ENCODE results near the gene SUSD4. TPM values are rescaled to one million over a fixed set of nuclear protein-coding genes. Genes with fewer than 3 reads are reported as not detected.

The SUSD4 gene
- total RNA-seq, 1 donor from 2014 or later, result 0.84 TPM

DNA sequence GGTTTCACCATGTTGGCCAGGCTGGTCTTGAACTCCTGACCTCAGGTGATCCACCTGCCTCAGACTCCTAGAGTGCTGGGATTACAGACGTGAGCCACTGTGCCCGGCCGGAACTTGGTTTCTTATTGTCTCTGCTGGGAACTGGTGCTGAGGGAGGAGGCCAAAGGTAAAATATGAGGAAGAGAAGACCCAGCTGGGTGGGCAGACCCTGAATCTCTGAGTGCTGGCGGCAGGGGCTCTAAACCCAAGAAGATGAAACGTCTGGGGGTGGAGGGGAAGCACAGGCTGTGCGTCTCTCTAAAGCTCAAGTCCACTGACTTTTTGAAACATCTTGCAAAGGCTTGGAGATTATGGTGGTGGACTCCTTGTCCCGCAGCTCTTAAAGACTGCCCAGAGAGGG lies 138.9 kb downstream of the SUSD4 start:
- no peak overlapping the region for H3K4me3 ChIP-seq (ENCODE audit: low read depth, low read length)
- H3K36me3 ChIP-seq (ENCODE audit: control insufficient read depth, insufficient read depth, low read length), result no peaks in the 10 kb centered on the region
- no peaks in the 10 kb centered on the region for H3K27me3 ChIP-seq (ENCODE audit: control insufficient read depth, insufficient read depth, low read length)
- no peak for DNase-seq (ENCODE audit: low read depth)
- TF ChIP-seq, protein P1, sequence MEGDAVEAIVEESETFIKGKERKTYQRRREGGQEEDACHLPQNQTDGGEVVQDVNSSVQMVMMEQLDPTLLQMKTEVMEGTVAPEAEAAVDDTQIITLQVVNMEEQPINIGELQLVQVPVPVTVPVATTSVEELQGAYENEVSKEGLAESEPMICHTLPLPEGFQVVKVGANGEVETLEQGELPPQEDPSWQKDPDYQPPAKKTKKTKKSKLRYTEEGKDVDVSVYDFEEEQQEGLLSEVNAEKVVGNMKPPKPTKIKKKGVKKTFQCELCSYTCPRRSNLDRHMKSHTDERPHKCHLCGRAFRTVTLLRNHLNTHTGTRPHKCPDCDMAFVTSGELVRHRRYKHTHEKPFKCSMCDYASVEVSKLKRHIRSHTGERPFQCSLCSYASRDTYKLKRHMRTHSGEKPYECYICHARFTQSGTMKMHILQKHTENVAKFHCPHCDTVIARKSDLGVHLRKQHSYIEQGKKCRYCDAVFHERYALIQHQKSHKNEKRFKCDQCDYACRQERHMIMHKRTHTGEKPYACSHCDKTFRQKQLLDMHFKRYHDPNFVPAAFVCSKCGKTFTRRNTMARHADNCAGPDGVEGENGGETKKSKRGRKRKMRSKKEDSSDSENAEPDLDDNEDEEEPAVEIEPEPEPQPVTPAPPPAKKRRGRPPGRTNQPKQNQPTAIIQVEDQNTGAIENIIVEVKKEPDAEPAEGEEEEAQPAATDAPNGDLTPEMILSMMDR (IDR thresholded peaks at IDR 0.05; ENCODE audit: insufficient read depth, low read length, poor library complexity, severe bottlenecking), result no peak

DNA sequence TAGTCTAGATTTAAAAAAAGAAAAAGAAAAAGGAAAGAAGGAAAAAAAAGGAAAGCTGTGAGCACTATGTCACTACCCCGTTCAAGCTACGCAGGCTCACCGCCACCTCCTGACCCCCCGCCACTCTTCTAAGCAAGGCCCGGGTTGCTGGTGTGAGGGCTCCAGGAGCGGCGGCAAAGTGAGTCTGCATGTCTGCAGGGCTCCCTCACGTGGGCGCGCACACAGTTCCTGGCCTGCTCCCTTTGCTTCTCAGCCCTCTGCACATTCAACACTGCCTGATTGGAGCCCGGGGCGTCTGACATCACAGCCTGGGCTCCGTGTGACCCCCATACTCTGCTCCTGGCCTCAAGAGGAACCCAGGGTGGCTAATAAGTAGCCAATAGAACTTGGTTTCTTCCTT lies 139.5 kb downstream of the SUSD4 start:
- DNase-seq (ENCODE audit: low read depth), result no peak
- no peaks in the 10 kb centered on the region for H3K27me3 ChIP-seq (ENCODE audit: control insufficient read depth, insufficient read depth, low read length)
- no peak overlapping the region for H3K4me3 ChIP-seq (ENCODE audit: low read depth, low read length)
- TF ChIP-seq, protein P1 (IDR thresholded peaks at IDR 0.05; ENCODE audit: insufficient read depth, low read length, poor library complexity, severe bottlenecking), result no peak
- H3K36me3 ChIP-seq (ENCODE audit: control insufficient read depth, insufficient read depth, low read length), result no peaks in the 10 kb centered on the region

DNA sequence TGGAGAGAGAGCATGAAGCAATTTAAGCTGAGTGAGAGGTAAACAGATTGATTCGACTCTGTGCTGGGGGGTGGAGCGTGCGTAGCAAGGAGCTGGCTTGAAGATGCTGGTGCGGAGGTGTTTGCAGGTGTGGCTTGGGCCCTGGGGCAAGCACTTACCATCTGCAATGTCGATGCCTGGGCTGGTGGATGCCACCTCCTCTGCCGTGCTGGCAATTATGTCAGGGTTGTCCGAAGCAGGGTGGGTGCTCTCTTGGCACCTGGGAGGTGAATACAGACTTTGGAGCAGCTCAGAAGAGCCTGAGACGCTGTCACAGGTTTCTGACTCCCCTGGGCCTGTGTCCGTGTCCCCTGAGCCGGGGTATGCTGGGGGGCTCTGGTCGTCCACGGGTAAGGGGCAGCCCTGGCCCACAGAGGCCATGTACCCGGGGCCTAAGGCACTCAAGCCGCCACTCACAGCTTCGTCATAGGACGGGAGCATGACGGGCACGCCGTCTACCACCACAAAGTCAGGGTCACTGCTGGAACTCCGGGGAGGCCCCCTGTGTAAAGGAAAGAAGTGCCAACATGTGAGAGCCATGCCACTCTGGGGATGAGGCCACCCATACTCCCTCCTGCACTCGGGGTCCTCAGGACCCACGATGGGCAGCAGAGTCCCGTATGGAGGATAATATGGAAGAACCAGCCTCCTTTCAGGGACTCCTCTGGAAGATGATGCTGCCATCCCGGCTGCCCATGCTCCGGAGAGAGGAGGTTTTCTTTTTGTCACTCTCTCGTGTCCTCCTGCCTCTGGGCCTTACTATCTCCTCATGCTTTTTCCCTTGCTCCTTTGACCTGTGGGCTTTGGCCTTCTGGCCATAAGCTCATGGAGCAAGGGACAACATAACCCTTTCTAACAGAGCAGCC lies 140.6 kb downstream of the SUSD4 start:
- no peaks in the 10 kb centered on the region for H3K27me3 ChIP-seq (ENCODE audit: control insufficient read depth, insufficient read depth, low read length)
- TF ChIP-seq, protein P1 (IDR thresholded peaks at IDR 0.05; ENCODE audit: insufficient read depth, low read length, poor library complexity, severe bottlenecking), result no peak
- no peak for DNase-seq (ENCODE audit: low read depth)
- no peaks in the 10 kb centered on the region for H3K36me3 ChIP-seq (ENCODE audit: control insufficient read depth, insufficient read depth, low read length)
- no peak overlapping the region for H3K4me3 ChIP-seq (ENCODE audit: low read depth, low read length)

DNA sequence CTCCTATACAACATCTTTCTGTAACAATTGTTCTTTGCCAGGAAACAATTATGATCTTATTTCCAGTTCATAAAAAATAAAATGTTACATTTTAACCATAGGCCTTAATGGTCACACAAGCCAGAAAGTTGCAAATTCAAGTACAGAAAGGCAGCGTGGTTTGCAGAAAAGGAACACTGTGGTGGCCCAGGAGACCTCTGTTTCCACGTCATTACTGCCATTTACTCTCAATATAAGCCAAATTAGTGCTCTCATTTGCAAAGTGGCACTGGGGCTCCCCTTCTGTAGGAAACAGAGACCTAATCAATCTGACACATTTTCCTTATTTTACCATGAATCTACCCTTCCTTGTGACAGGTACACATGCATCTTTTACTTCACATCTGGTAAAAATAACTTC lies 141.6 kb downstream of the SUSD4 start:
- TF ChIP-seq, protein P1 (IDR thresholded peaks at IDR 0.05; ENCODE audit: insufficient read depth, low read length, poor library complexity, severe bottlenecking), result no peak
- DNase-seq (ENCODE audit: low read depth), result no peak
- Histone ChIP-seq H3K4me3 (ENCODE audit: low read depth, low read length) (no peak overlapping the region), H3K36me3 (ENCODE audit: control insufficient read depth, insufficient read depth, low read length) (no peaks in the 10 kb centered on the region), H3K27me3 (ENCODE audit: control insufficient read depth, insufficient read depth, low read length) (no peaks in the 10 kb centered on the region)

DNA sequence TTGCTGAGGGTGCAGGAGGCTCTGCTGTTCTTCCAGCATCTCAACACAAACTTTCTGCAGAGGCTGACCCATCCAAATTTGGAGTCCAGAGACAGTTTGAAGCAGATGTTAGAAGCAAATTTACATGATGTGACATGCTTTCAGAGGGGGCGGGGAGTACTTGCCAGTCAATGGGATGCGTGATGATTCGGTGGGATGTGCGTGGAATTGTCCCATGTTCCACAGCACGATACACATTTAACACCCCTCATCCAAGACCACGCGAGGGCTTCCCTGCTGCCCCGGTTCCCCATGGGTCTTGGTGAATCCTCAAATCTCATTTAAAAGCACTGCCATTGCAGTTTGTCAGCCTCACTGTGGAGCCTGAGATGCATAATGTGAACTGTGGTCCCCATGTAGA lies 142.3 kb downstream of the SUSD4 start:
- Histone ChIP-seq H3K27me3 (ENCODE audit: control insufficient read depth, insufficient read depth, low read length) (no peaks in the 10 kb centered on the region), H3K36me3 (ENCODE audit: control insufficient read depth, insufficient read depth, low read length) (no peaks in the 10 kb centered on the region), H3K4me3 (ENCODE audit: low read depth, low read length) (no peak overlapping the region)
- TF ChIP-seq, protein P1 (IDR thresholded peaks at IDR 0.05; ENCODE audit: insufficient read depth, low read length, poor library complexity, severe bottlenecking), result no peak
- DNase-seq (ENCODE audit: low read depth), result no peak
